HG03378 (cell line): ENCODE results near the gene COL6A2.
"Not testable (repeated sequence)": the region's sequence is repeated elsewhere in the genome, so short reads cannot be mapped to it uniquely, and the experiment has no call there.

Experiments
- ATAC-seq: cut with Tn5 transposase; IDR thresholded peaks from one replicate; pipeline ENCODE4 v1.9.1; 2021; ENCODE audit warnings: mild to moderate bottlenecking, moderate library complexity; ENCODE audit not compliant: unreplicated experiment

COL6A2 gene

GRCh38 chr21:46078978-46079351 lies 18.9 kb upstream of the COL6A2 start:
- ATAC-seq = no peak

GRCh38 chr21:46079352-46080170 lies 18.4 kb upstream of the COL6A2 start:
- ATAC-seq = no peak

GRCh38 chr21:46080171-46081021 lies 17.5 kb upstream of the COL6A2 start:
- no peak for ATAC-seq

- no peak for ATAC-seq
These were observed 16.7 kb upstream of the COL6A2 start for GRCh38 chr21:46081022-46081861.

GRCh38 chr21:46081862-46082712 lies 15.8 kb upstream of the COL6A2 start:
- ATAC-seq = no peak

GRCh38 chr21:46082713-46082962 lies 15.3 kb upstream of the COL6A2 start:
- ATAC-seq = no peak

- no peak for ATAC-seq
These were observed 14.7 kb upstream of the COL6A2 start for GRCh38 chr21:46082963-46083790.

GRCh38 chr21:46083791-46084561 lies 13.9 kb upstream of the COL6A2 start:
- ATAC-seq = no peak

- no peak for ATAC-seq
These were observed 13.2 kb upstream of the COL6A2 start for GRCh38 chr21:46084709-46085108.

- ATAC-seq = not testable (repeated sequence)
These were observed 12.7 kb upstream of the COL6A2 start for GRCh38 chr21:46085259-46085658.

GRCh38 chr21:46087641-46088040 lies 10.3 kb upstream of the COL6A2 start:
- no peak for ATAC-seq

- no peak for ATAC-seq
These were observed 9.7 kb upstream of the COL6A2 start for GRCh38 chr21:46088189-46088588.

GRCh38 chr21:46089285-46089684 lies 8.6 kb upstream of the COL6A2 start:
- no peak for ATAC-seq

- no peak for ATAC-seq
These were observed 6.8 kb upstream of the COL6A2 start for GRCh38 chr21:46091118-46091517.

GRCh38 chr21:46091631-46092025 lies 6.3 kb upstream of the COL6A2 start:
- no peak for ATAC-seq

GRCh38 chr21:46092026-46092764 lies 5.7 kb upstream of the COL6A2 start:
- ATAC-seq = no peak

GRCh38 chr21:46092811-46093667 lies 4.9 kb upstream of the COL6A2 start:
- ATAC-seq = no peak
